ENCODE data around the gene IP6K1.
"Not testable (repeated sequence)": the region's sequence is repeated elsewhere in the genome, so short reads cannot be mapped to it uniquely, and the experiment has no call there.

Gene IP6K1

DNA sequence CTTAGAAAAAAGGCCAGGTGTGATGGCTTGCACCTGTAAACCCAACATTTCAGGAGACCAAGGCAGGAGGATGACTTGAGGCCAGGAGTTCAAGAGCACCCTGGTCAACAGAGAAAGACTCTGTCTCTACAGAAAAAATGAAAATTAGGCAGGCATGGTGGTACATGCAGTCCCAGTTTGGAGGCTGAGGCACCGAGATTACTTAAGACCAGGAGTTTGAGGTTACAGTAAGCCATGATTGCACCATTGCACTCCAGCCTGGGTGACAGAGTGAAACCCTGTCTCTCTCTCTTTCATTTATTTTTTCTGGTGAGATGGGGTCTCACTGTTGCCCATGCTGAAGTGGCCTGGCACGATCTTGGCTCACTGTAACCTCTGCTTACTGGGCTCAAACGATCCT, 24.7 kb downstream of the IP6K1 start:
- no peak for DNase-seq

DNA sequence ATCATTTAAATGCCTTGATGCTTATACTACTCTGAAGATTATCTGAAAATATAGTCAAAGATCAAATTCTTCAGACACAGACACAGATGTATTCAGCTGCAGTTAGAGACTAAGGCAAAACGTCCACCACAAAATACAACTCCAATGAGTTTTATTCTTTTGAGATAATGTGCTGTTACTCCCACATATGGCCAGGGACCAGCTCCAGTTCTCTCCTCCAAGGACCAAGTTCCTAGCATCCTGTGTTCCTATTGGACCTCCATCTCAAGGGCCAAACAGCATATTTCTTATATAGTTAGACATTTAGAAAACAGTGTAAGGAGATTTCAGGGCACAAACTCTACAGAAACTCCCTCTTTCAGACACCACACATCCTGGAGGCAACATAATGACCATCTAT, 27.1 kb downstream of the IP6K1 start:
- no peak for DNase-seq

DNA sequence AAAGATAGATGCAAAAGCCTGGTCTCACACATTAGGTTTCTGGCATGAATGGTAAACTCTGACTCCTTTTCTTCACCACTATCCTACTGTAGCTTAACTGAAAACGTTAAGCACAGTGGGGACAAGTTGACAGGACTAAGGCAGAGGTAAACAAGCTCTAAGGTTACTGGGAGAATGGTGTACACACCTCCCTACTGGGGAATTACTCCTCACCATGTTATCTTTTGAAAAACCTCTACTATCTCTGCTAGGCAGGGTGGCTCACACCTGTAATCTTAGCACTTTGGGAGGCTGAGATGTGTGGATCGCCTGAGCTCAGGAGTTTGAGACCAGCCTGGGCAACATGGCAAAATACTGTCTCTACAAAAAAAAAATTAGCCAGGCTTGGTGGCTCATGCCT, 29.1 kb downstream of the IP6K1 start:
- DNase-seq = no peak

DNA sequence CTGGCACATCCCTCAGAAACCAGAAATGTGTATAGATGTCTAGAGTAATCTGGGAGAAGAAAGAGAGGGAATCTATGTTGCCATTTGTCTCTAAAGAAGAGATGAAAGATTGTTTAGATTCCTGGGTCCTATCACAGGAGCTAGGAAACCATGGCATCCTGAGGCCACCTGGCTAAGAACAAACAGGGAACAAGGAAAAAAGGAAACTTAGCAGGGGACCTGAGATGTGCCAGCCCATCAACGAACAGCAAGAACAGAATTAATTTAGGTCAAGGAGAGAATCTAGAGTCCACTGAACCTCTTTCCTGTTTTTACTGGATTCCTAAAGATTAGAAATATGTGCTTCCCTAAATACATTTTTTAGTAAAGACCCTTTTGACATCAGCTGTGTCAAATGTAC, 30.3 kb downstream of the IP6K1 start:
- DNase-seq = no peak

DNA sequence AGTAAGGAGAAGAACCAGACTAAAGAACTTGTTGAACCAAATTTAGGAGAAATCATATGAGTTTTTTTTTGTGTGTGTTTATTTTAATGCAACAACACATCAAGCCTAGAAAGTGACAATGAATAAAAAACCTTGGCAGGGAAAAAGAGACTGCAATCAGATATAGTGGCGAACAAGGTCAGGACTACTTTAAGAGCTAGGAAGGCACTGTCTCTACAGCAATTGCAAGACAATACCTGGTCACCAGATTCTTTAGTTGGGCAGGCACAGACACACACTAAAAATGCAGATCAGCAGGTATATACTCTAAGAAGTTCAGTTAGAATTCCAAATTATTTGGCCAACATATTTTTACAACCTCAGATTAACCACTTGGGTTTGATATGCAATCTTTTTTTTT, 31.8 kb downstream of the IP6K1 start:
- no peak for DNase-seq

DNA sequence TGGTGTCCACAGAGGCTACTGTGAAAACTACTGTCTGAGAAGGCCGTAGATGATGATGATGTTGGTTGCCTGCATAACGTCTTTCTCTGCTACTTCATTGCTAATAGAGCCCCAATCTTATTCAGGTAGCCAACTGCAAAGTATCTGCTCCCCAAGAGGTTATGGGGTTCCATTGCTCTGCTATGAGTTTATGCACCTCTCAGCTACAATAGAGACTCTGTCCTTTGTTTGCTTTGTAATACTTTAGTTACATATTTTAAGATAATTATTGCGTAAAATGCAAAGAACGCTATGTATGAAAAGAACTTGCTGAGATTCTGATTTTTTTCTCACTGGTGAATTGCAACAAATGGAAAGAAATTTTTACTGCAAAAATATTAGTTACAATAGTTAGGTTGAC, 34.8 kb downstream of the IP6K1 start:
- no peak for DNase-seq

DNA sequence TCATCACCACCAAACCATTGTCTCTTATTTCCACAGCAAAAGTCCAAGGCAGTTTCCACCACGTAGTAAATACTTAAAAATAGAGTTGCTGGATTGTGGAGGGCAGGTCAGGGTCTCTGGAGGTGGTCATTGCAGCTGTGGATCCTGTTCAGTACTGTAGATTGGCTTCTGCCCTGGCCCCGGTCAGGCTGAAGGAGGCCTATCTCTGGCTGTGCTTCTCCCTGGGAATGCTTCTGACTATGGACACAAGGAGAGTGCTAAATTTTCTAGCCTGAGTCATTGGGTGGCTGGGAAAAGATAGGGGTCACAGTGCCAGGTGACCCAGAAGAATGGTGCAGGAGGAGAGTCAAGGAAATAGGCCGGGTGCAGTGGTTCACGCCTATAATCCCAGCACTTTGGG, 36.3 kb downstream of the IP6K1 start:
- no peak for DNase-seq

DNA sequence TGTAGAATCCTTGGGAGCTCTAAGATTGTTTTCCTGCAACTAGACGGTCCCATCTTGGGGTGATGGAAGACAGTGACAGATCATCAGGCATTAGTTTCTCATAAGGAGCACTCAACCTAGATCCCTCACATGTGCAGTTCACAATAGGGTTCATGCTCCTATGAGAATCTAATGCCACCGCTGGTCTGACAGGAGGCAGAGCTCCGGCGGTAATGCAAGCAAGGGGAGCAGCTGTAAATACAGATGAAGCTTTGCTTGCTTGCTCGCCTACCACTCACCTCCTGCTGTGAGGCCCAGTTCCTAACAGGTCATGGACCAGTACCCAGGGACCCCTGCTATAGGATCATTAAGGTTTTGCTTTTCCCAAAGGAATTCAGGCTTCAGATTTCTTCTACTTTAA, 37.5 kb downstream of the IP6K1 start:
- not testable (repeated sequence) for DNase-seq

DNA sequence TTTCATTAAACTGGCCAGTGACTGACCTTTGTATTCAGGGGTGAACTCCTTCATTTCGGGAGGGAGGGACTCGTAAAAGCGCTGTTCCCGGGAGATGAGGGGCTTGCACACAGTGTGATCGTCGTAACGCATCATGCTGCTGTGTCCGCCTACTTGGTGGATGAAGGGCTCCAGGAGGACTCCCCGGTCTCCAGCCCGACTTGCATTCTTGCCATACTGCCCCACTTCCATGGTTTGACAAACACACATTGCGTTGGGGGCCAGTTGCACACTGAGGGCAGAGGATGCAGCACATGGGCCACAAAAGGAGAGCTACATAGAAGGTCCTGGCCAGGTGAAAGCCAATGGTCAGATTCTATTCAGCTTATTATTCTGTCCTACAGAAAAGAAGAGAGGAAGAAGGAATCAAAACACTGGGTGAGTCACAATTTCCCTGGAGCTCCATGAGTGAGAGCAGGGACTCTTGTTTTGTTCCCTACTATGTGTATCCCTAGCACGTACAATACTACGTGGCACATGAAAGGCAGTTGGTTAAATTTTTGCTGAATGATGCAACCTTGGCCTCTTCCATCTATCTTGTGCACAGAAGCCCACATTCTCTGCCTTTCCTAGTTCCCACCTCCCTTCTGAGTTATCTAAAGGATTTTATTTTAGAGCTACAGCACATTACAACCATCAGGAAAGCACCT, 38.4 kb downstream of the IP6K1 start:
- no peak for DNase-seq

DNA sequence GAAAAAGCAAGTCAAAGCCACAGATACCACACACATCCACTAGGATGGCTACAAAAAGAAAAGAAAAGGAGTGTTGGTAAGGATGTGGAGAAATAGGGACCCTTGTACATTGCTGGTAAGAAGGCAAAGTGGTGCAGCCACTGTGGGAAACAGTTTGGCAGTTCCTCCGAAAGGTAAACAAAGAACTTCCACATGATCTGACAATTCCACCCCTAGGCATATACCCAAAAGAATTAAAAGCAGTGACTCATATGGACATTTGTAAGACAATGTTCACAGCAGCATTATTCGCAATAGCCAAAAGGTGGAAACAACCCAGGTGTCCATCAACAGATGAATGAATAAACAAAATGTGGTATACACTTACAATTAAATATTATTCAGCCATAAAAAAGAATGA, 40.4 kb downstream of the IP6K1 start:
- DNase-seq = no peak

DNA sequence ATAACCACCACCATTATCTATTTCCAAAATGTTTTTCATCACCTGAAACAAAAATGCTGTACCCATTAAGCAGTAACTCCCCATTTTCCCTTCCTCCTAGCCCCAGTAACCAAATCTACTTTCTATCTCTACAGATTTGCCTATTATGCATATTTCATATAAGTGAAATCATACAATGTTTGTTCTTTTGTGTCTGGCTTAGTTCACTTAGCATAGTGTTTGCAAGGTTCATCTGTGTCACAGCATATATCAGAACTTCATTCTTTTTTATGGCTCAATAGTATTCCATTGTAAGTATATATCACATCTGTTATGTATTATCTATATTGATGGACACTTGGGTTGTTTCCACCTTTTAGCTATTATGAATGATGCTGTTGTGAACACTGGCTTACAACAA, 45.9 kb downstream of the IP6K1 start:
- DNase-seq = no peak

DNA sequence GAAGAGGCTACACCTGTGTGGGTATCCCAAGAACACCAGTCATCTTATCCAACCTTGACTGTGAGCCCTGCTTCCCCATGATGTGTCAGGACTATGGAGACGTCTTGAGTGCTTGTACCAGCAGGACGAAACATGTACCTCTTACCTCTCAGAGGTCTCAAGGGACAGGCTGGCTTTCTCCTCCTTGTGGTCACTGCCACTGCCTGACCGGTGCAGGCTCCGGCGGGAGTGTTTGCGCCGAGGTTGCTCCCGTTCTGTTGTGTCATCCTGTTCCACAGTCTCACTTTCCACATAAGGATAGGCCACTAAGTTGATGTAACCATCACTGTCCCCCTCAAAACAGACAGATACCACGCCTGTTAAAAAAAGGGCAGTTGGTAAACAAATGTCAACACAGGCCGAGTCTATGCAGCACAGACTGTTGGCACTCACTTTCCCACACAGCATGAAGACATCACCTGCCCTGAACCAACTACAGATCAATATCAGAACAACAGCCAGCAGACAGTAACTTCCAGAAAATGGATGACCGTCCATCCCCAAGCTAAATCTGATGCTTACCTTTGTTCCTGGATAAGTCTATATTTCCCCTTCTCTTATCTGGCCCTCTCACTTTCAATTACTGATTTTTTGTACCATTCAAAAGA, 48.2 kb downstream of the IP6K1 start:
- no peak for DNase-seq

DNA sequence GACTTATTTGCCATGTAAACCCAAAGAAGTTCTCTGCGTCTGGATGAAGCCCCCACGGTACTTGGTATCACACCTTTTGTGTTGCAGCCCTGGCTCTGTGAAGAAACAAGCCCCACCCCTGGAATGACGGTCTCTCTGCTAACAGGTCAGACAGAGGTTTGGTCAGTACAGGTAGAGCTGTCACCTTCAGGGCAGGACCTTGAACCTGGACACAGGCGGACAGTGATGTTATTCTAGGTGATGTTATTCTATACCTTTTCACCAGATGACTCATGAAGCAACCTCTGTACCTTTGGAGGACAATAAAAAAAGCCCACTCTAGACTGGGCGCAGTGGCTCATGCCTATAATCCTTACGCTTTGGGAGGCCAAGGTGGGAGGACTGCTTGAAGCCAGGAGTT, 51.6 kb downstream of the IP6K1 start:
- DNase-seq = no peak

DNA sequence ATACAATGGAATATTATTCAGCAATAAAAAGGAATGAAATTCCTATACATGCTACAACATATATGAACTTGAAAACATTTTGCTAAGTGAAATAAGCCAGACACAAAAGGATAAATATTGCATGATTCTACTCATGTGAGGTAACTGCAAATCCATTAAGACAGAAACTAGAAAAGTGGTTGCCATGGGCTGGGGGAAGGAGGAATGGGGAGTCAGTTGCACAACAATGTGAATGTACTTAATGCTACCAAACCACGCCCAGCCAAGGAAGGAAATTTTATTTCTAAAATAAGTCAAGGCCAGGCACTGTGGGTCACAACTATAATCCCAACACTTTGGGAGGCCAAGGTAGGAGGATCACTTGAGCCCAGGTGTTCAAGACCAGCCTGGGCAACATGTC, 52.8 kb downstream of the IP6K1 start:
- no peak for DNase-seq

DNA sequence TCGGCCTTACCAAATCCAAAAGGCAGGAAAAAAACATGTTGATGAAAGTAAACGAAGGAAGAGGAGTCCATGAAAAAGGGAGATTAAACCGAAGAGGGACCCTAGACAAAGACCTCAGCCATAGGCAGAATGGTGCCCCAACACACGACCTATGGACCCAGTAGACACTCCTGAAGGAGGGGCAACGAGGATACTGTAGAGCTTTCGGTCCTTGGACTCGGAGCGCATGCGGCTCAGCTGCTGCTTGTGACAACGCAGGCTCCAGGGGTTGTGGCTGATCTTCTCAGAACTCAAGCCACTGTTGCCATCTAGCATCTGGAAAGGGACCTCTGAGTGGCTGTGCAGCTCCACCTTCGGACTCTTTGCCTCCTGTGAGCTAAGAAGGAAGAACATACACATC, 53.7 kb downstream of the IP6K1 start:
- DNase-seq = no peak

DNA sequence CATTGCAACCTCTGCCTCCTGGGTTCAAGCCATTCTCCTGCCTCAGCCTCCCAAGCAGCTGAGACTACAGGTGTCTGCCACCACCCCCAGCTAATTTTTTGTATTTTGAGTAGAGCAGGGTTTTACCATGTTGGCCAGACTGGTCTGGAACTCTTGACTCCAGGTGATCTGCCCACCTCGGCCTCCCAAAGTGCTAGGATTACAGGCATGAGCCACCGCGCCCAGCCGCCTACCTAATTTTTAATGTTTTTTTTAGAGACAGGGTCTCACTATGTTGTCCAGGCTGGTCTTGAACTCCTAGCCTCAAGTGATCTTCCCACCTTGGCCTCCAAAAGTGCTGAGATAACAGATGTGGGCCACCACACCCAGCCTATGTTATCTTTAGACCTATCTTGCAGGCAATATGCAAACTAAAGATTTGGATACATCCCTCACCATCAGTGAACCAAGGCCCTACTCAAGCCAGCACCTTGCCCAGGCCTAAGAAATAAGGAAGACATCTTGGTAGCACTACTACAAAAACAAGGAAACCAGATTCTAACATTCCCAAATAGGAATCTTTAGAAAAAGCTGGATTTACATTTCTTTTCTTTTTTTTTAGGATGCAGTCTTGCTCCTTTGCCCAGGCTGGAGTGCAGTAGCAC, 56.3 kb downstream of the IP6K1 start:
- no peak for DNase-seq

DNA sequence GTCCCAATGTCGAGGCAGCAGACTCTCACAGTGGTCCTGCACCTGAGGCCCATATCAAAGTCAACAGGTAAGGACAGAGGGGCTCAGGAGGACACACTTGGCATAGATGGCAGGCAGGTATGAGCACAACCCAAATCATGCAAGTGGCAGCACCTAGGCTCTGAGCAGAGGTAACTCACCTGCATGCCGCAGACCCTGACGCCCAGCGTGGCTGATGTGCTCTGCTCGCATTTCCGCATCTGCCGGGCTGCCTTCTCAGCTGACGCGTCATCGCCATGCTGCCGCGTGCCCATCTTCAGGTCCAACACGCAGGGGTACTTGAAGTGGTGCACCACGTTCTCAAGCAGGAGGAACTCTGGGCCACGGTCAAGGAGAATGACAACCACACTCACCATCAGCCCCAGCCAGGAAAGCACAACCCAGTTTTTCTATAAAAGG, 58.4 kb downstream of the IP6K1 start:
- no peak for DNase-seq

DNA sequence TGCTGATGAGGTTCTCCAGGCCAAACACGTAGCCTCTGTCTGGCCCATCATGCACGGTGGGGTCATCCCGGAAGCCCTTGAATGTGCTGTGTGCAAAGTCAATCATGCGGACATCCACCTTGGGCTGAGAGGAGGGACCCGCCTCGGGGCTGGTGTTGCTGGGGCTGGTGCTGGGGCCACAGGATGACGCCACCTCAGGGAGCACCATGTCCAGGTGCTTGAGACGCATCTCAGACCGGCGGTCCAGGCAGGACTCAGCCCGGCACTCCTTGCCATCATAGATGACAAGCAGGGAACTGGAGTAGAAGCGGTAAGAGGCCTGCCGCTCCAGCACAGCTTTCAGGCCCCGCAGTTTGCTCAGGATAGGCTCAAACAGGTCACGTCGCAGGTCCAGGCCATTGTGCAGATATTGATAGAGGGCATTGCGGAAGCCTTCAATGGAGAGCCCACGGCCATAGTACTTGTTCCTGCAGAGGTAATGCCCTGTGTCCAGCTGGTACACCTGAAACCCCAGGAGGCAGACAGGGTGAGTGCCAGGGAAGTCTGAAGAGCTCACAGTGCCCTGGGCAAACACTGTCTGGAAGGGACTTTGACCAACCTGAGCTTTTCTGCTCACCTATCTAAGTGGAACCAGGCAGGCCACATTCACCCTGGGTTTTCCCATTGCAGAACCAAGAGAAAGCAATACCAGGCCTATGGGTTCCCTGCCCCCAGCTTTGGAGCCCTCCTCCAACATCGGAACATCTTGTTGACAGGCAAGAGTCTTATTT, 59.0 kb downstream of the IP6K1 start:
- no peak for DNase-seq

DNA sequence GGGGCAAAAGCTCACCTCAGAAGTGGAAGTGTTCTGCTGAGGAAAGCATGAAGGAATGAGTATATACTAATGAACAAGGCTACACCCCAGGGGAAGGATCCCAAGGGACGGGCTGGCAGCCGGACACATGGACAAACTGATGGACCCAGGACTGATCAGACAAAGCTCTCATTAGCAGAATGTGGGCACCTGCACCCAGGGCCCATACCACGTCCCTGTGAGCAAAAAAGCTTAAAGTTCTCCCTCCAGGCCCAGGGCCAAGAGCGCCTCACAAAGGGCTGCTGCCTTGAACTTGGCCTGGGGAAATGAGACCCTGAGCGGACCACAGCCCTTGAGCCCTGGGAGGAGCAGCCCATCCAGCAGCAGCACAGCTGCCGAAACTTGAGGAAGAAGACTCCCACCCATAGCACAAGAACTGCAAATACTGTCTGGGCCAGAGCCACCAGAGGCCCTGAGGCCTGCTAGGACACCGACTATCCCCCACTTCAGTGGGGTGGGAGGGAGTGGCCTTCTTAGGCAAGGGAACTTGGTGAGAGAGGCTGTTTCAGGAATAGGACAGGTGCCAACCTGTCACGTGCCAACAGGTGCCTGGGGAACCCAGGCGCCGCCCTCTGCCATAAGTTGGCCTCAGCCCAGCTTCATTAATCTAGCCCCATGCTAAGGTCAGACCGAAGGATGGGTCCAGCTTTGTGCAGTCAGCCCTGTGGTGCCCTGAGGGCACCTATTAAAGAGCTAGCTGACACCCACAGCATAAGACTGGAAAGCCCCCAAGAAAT, 60.2 kb downstream of the IP6K1 start:
- no peak for DNase-seq

DNA sequence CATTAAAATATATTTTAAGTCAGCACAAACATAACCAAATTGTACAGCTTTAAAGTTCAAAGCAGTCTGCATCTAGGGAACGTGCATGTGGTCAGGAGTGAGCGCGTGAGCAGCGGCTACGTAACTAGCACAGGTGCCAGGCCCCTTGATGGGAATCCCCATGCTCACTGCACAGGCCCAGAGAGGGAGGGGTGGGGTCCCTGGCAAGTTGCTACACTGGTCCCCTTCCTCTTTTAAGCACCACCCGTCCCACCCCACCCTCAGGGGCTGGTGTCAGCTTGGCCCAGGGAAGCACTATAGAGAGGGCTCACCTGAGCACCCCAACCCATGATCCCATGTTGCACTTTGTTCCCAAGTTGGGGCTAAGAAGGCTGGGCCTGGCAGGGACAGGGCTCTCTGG, 61.8 kb downstream of the IP6K1 start:
- peak; percentile 61 for DNase-seq

DNA sequence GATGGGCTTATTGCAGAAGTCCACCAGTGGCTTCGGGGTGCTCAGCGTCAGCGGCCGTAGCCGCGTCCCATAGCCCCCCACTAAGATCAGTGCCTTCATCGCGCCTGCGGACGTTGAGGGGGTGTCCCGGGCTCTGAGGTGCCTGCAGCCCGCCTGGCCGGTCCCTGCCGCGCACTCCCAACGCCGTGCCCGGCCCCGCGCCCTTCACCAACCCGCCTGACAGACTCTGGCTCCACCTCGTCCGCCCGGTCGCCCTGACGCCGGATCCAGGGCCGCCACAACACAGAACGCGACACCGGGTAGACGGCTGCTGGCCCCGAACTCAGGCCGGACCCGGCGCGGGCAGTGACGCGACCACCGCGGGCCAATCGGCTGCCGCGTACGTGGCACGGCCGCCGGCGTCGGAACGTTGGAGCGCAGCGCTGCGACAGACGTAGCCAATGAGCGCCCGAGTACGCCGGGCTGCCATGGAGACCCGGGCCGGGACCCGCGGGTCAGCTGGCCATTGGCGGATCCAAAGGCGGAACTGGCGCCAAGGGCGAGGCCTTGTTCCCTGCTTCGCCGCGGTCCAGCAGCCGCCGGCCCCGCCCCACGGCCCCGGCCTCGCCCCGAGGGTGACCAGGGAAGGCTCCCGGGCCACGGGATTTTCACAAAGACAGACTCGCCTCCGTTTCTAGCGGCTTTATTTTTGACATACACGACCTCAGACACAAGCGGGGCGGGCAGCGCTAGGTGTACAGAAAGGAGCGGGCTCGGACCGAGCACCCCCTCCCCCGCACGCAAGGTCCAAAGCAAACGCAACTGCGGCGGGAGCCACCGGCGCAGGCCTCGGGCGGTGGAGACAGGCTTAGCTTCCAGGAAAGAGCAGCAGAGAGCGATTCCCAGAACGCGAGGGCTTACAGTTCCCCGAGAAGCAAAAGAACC, 62.5 kb downstream of the IP6K1 start, which contains the start of gene GMPPB:
GMPPB (minus strand) TSS at position 324 of the 924 bp plus-strand sequence; CDS start at position 99, 225 bp downstream.
- DNase-seq = peak; percentile 92

DNA sequence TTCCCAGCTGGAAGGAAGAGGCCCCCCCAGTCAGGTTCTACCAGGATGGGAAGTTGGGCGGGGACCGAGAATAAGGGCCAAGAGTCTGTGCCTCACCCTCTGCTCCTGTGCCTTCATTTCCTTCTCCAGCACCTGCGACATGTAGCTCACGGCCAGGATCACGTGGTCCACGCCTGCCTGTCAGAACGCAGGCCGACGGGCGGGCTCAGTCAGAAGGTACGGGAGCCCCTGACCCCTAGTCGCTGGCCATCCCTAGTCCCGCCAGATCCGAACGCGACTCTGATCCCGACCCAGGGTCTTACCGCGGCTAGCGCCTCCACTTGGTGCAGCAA, 63.1 kb downstream of the IP6K1 start:
- DNase-seq = peak; percentile 67

Data from CD4-positive, alpha-beta T cell treated with Interleukin-10 for 1 hour (primary cell).